ENCODE measurements around the gene MAGOH.

DNA sequence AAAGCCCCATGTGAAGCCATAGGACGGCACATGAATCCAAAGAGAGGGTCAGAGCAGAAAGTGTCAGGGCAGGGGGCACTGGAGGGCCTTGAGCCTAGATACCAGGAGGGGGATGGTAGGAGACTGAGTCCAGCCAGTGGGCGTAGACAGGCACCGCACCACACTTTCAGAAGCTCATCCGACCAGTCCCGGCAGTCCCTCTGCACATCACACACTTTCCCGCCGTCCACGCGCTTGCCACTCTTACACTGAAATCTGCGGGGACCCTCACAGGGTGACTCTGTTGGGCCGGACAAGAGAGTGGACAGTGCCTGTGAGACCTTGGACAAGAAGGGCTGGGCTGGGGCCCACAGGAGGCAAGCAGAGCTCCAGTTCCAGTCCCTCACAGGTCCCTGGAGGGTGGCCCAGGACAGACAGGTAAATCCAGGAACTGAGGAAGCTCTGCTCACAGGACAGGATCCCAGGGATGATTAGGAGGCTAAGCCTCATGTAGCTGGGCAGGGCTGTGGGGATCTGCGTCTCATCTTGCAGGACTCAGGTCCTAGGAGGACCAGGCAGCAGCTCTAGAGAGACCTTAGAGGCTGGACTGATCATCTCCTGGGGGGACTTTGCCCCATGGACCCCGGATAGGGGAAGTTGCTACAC lies 36.3 kb upstream of the MAGOH start:
- TF ChIP-seq EZH2 (IDR thresholded peaks at IDR 0.05; ENCODE audit: insufficient read depth, poor library complexity, severe bottlenecking) (no peak), EZH2phosphoT487 (IDR thresholded peaks at IDR 0.05; ENCODE audit: insufficient read depth, low read depth) (no peak)

All from GM23248 (cell line).